Measurements from ENCODE around the gene TLR6.

DNA sequence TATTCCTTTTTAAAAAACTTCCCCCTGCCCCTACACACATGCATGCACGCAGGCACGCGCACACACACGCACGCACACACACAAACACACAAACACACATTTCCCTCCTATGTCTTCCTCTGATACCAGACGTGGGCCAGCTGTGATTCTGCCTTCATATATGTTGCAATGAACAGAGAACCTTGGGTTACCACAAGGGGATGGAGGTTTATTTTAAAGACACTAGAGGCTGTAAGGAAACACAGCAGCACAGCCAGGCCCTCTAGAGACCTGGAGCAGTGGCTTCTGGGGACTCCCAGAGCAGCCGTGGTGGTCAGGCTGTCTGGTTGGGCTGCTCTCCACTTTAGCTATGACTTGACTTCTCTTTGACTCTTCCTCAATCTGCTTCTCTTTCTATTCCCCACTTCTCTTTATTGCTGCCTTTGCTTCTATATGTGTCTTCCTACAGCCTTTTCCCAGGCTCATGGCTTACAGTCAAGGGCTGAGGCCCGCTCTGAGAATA, 70.7 kb downstream of the TLR6 start:
- TF ChIP-seq ZNF274 (IDR thresholded peaks at IDR 0.05; ENCODE audit: low read depth, low read length) (no peak), SUZ12 (IDR thresholded peaks at IDR 0.05; ENCODE audit: extremely low read depth, insufficient read depth, insufficient read length) (no peak), YY1 (IDR thresholded peaks at IDR 0.05; ENCODE audit: insufficient read depth, insufficient read length) (no peak)
